Heart left ventricle (tissue), 13 donors: ENCODE data around the gene RPS6KA4.

ENCODE experiments used
- CTCF ChIP-seq, 12 donors: fragments of 200-600 bp; sonication (generic) in 4 of 12; IDR thresholded peaks; one replicate each; pipeline versions ENCODE4 v1.5.0 to v1.8.0; 2018 to 2022; ENCODE audit warnings: antibody characterized with exemption in 12 of 12, mild to moderate bottlenecking in 5 of 12
- POLR2A ChIP-seq, 2 donors: fragments of 450-650 bp; IDR thresholded peaks; one replicate each; pipeline ENCODE4 v1.6.1; 2017; ENCODE audit warnings: antibody characterized with exemption in 2 of 2, mild to moderate bottlenecking in 2 of 2, moderate library complexity in 2 of 2
- donor health status: ischemic (EF 13 %, LVEDD 7.1; RV severe dilation, severe dysfunction).
- donor health status: DM: no; HTN: yes; CAD: no.
- donor health status: DM: no; HTN: no; CAD: no.
- donor health status: ischemic (EF 25% LVEDD 6.9; RV normal size, moderate dysfunction).
- donor health status: ischemic (EF 25% LVEDD 5.7; RV mildly dilated, moderate dysfunction).
- donor health status: ischemic (EF 35%, LVEDD 5.7; RV mildly dilated, moderate dysfunction).
- donor health status: nonischemic (EF 11% LVEDD 7.7; RV severe dilation, severe dysfunction).
- donor health status: DM: yes; HTN: yes; CAD: no.
- donor health status: PGD.
- donor health status: ischemic (EF 29% LVEDD 5.4; RV normal size, mild dysfunction).
- donor health status: nonischemic (EF 23%, LVEDD 6.1; RV moderate dilation, normal function).

DNA sequence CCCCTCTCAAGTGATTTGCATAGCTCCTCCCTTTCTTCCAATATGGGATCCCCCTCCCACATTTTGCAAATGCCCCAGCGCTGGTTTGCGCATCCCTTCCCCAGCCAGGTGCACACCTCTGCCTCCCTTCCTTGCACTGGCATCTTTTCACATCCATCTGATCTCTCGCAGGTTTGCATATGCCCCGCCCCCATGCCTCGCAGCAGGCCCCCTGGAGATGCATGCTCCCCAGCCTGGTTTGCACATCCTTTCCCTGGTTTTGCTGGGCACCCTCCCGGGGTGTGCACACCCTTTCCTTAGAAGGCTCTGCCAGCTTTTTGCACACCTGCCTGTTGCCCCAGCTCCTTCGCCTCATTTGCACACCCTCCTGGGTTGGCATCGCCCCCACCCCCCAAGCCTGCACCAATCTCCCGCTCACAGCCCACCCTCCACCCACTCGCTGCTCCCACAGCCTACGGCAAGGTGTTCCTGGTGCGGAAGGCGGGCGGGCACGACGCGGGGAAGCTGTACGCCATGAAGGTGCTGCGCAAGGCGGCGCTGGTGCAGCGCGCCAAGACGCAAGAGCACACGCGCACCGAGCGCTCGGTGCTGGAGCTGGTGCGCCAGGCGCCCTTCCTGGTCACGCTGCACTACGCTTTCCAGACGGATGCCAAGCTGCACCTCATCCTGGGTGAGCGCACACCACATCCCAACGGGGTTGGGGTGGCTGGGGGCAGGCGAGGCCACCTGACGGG, 917 bp downstream of the RPS6KA4 start:
- no peak for TF ChIP-seq CTCF (IDR thresholded peaks at IDR 0.05)
- no peak for TF ChIP-seq POLR2A (IDR thresholded peaks at IDR 0.05)
